Measurements from ENCODE around the gene CLDN20. TPM values are rescaled to one million over a fixed set of nuclear protein-coding genes. Genes with fewer than 3 reads are reported as not detected.
A peak's percentile ranks its signal among the peaks of the same experiment; 100 is the strongest.

Gene CLDN20
- total and polyA plus RNA-seq, 2 of the 8 experiments (the other 6 are each of a cell fraction or from before 2014, with no cell fraction given): not detected

- no peak for TF ChIP-seq SUZ12 (IDR thresholded peaks at IDR 0.05; ENCODE audit: low read length)
- no peak for TF ChIP-seq JUND (IDR thresholded peaks at IDR 0.05; ENCODE audit: low read length)
- no peak for TF ChIP-seq SP4 (IDR thresholded peaks at IDR 0.05; ENCODE audit: low read length)
- TF ChIP-seq CHD7 (IDR thresholded peaks at IDR 0.05; ENCODE audit: insufficient replicate concordance, low read length): no peak
- TF ChIP-seq NRF1 (IDR thresholded peaks at IDR 0.05; ENCODE audit: low read depth, low read length): no peak
- no peak for TF ChIP-seq USF2 (IDR thresholded peaks at IDR 0.05; ENCODE audit: low read length)
- TF ChIP-seq FOSL1 (IDR thresholded peaks at IDR 0.05; ENCODE audit: insufficient read depth, low read depth, low read length): no peak
- TF ChIP-seq TEAD4 (IDR thresholded peaks at IDR 0.05; ENCODE audit: low read depth, low read length): peak; percentile 97
- TF ChIP-seq ATF3 (IDR thresholded peaks at IDR 0.05; ENCODE audit: insufficient read depth, low read depth, low read length): no peak
Observed at GRCh38 chr6:155261111-155261900, 2.5 kb upstream of the CLDN20 start (continued).

All from H1 (cell line).